NCI-H1930 (cell line): Measurements from ENCODE around the gene KBTBD4.
"Not testable (repeated sequence)": the region's sequence is repeated elsewhere in the genome, so short reads cannot be mapped to it uniquely, and the experiment has no call there.

Source experiments
- DNase-seq, 2 experiments: peaks; one replicate each; lab custom pipeline; 2025; lab: John Stamatoyannopoulos, UW

The KBTBD4 gene

DNA sequence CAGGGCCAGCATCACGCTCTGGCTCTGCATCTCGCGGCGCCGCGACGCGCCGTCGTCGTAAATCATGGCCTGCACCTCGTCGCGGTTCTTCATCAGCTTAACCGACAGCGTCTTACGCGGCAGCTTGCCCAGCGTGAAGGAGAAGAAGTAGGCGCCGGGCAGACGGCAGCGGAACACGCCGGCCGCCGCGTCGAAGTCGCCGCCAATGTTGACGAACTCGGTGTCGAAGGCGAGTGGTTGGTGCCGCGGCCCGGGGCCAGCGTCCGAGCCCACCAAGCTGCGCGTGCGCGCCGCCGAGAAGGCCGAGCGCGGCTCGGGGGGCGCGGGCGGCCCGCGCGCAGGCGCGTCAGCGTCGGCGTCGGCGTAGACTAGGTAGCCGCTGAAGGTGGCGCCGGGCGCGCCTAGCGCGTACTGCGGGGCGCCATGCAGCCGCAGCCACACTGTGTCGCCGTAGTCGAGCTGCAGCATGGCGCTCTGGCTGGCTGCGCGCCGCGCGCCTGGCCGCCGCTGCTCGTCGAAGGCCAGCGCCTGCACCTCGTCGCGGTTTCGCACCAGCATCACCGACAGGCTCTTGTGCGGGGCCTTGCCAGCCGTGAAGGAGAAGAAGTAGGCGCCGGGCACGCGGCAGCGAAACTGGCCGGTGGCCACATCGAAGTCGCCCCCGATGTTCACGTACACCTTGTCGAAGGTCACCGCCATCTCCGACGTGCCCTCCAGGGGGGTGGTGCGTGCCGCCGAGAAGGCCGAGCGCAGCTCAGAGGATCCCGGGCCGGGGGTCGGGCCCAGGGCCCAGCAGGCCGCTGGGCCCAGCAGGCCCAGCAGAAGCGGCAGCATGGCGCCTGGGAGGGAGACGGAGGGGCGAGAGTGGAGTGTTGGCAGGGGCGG, 11.4 kb upstream of the KBTBD4 start:
- no peak for DNase-seq

DNA sequence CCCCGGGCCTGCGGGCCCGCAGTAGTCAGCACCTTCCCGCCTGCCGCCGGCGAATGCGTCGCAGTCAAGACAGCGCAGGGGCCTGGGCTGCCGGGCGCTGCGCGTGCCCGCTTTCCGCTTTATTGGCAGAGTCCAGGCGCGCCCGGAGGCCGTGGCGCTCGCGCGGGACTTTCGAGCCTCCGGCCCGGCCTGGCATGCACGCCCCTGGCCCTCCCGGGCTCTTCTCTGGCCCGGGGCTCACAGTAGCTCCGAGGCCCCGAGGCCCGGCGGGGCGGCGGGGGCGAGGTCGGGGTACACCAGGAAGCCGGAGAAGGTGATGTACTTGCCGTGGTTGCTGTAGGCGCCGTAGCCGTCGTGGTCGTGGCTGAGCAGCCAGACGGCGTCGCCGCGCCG, 10.8 kb upstream of the KBTBD4 start:
- DNase-seq, result no peak

DNA sequence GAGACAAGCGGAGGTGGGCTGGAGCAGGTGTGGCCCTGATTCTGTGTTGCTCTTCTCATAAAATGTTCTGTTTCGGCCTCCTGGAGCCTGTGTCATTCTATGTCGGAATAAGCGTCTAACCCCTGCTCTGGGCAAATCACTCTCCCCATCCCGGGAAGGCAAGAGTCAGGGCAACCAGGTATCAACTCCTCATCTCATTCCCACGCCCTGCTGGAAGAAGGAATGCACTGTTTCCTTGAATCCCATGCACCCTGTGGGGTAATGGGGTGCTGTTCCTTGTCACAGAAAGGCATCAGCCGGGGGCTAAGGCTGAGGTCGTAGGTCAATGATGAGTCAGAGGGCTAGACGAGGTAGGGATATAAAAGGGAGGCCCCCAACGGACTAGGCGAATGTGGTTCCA, 10.3 kb upstream of the KBTBD4 start:
- no peak for DNase-seq

DNA sequence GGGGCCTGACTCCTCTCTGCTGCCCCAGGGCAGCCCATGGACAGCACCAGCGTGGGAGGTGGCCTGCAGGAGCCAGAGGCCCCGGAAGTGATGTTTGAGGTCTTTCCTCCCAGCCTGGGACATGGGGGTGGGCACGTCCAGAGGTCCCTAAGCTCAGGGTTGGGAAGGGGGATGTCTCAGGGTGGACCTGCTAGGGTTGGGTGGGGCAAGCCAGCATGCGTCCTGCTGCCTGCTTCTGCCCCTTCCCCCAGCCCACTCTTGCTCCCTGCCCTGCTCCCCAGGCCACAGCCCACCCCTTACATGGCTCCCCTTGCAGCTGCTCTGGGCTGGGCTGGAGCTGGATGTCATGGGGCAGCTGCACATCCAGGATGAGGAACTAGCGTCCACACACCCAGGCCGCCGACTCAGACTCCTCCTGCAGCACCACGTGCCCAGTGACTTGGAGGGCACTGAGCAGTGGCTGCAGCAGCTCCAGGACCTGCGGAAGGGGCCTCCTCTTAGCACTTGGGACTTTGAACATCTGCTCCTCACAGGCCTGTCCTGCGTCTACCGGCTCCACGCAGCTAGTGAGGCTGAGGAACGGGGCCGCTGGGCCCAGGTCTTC, 9.1 kb upstream of the KBTBD4 start:
- DNase-seq, result no peak

DNA sequence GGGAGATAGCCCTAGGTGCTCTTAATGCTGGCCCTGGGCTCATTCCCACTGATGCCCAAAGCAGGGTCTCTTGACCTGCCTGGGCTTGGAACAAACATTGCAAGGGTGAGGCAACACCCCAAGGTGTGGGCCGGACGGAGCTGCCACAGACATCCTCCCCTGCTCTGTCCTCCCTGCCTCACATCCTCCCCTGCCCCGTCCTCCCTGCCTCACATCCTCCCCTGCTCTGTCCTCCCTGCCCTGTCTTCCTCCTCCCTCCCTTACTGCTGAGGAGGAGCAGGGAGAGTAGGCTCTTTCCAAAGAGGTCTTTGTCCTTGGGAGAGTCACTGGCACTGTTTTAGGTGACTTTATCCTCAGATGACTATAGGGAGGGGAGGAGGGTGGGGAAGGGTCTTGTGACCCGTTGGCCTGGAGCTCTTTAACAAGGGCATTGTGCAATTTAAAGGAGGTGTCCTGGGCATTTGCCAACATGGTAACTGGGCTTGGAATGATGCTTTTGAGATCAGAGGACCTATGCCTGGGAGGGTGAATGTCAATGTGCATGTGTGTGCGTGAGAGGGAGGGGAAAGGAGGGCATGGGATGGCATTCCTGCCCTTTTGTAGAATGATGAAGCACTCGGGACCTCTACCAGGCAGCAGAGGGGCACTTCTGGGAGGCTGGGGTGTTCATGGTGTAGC, 8.4 kb upstream of the KBTBD4 start:
- DNase-seq, result no peak

DNA sequence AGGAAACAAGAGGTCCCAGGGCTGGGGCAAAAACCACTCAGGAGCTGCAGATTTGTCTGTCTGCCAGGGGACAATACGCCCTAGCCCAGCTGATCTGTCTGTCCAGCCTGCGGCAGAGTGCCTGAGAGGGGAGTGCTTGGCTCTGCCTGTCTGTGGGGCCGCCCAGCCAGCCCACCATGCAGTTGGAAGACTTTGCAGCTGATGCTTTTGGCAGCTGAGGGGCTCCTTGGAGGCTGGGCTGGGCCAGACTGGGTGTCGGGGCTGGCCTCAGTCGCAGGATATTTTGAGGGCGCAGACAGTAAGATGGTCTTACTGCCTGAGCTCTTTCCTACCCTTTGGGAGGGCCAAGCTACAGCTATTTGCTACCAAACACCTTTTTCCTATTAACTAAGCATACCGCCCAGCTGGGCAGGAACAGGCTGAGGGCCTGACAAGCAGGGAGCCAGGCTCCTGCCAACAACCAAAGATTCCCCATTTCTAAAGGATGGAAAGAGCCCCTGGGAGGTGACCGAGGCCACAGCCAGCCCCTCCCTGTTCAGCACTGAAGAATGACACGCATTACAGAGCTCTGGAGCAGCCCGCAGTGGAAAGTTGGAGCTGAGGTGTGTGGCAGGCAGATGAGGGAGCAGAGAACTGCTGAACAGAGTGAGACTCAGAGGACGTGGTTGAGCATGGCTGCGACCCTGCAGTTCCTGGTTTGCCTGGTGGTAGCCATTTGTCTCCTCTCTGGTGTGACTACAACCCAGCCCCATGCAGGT, 7.5 kb upstream of the KBTBD4 start, which contains the start of gene FAM180B:
FAM180B (plus strand) TSS at position 581 of the 758 bp plus-strand sequence; CDS start at position 672, 91 bp downstream.
- no peak for DNase-seq

DNA sequence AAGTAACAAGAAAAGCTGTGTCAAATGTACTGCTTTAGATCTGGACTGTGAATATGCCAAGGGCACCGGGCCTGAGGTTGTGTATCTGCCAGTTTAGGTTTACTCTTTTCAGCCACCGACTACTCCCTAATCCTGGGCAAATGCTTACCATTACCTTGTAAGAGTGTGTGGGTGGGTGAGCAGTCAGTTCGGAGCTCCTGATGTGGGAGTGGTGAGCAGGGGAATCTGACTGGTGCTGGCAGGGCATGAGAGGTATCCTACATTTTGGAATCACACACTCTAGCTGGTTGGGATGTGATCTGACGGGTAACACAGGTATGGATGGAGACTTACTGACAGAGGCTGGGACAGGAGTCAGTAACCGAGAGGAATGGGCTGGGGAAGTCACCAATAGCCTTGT, 5.1 kb upstream of the KBTBD4 start:
- DNase-seq, result no peak

DNA sequence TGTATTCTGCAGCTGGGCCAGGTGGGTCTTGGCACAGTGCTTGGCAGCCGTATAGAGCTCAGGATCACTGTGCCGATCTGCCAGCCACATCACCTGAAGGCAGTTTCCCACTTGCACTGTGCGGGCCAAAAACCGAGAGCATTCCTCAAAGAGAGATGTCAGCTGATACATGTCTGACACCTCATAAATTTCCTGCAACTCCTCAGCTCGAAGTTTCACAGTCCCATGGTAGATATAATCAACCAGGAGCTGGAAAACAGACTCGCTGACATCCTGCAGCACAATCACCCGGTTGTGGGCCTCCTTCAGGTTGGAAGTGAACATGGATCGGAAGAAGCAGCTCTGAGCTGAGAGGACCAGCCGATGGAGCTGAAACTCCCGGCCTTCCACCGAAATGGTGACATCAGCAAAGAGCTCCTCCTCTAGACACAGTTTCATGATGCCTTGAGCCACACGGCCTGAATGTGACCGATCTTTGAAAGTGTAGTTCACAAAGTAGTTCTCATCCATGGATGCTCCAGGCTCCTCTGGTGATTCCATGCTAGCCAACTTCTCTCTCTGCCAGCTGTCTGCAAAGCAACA, 1.2 kb downstream of the KBTBD4 start:
- no peak for DNase-seq

DNA sequence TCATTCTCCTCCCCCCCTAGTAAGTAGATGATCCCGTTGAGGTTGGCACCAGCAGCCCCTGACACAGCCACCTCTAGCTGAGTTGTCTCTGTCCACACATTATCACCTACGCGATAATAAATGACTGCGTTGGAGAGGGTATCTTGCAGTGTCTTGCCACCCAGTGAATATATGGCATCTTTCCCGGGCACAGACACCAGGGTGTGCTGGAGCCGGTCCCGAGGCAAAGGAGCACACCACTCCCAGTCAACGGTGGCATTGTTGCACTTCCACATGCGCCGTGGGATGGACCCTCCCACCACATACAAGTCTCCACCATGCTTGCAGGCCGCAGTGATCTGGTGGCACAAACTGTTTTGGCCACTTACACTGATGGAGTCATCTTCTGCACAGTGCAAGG, 5.4 kb downstream of the KBTBD4 start:
- DNase-seq, result no peak

DNA sequence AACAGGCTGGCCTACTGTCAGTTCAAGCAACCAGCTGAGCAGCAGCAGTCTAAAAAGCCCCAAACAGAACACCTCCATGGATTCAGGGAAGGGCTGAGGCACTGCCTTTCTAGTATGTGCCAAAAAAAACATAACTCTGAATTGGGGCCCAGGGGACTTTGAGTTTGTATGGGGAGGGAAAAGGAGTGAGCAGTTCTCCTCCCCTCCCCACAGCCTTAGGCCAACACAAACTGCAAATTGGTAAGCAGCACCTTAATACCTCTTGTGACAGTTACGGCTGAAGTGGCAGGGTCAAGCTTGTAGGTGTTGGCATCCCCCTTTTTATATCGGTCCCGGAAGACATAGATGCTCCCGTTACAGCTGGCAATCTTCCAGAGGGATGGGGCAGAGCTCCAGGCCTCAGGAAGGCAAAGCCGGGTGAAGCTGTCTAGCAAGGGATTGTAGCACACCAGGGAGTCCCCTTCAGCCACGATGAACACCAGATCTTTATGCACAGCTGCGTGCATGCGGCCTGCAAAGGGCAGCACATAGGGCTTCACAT, 6.0 kb downstream of the KBTBD4 start:
- DNase-seq, result no peak

DNA sequence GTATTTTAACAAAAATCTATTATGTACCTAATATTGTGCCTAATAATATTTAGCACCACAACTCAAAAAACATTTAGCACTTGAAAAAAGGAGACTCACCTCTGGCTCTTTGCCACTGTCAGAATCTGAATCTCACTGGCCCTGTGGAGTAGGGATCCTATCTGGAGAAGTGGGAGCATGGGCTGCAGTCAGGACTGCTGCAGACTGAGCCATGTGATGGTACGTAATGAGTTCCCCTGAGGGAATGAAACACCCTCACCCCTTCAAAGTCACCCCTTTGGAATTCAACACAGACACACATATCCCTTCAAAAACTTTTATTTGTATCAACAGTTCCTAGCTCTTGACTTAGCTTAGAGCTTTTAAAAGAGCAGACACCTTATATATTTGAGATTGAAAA, 6.9 kb downstream of the KBTBD4 start:
- no peak for DNase-seq

DNA sequence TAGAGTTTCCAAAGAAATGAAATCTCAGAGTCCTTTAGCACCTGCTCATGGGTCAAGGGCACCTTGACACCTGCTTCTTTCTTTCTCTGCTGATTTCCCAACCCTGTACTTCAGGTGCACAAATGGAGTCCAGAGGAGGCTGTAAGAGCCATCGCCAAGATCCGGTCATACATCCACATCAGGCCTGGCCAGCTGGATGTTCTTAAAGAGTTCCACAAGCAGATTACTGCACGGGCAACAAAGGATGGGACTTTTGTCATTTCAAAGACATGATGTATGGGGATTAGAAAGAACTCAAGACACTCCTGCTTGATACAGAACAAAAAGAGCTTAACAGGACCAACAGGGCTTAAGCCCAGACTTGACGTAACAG, 7.4 kb downstream of the KBTBD4 start:
- DNase-seq, result no peak

DNA sequence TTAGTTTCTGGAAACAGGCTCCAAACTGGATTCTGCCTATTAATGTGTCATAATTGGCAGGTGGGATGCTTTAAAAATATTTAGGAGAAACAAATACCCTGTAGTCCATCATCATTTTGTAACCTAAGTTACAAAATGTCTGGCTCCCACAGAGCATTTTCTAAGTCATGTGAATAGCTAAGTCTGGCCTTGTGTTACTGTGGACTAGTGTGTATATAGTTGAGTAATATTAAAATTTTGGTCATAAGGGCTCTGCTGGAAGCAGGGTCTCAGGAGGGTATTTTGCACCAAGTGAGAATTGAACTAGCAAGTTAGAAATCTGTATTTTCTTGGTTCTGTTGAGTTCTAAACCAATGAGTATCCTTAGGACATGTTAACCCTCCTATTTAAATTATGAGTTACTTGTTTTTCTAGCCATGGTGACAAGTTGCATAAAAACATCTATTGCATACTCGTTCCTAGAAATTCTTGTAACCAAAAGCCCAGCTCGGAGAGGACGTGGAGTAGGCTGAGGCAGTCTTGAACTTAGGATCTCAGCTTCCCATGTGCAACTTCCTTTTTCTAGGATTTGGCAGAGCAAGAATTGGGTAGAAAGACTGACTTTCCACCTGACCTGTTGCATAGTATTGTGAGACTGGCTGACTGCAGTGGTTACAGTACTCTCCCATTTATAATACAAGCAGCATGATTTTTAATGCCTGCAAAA, 8.0 kb downstream of the KBTBD4 start:
- DNase-seq, result no peak

DNA sequence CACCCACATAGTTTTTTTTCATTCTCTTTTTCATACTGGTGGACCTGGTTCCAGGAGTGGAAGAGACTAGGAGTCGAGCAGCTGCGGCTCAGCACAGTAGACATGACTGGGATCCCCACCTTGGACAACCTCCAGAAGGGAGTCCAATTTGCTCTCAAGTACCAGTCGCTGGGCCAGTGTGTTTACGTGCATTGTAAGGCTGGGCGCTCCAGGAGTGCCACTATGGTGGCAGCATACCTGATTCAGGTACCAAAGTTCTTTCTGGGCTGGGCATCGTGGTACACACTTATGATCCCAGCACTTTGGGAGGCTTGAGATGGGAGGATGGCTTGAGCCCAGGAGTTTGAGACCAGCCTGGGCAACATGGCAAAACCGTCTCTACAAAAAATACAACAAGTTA, 9.1 kb downstream of the KBTBD4 start:
- DNase-seq, result no peak

DNA sequence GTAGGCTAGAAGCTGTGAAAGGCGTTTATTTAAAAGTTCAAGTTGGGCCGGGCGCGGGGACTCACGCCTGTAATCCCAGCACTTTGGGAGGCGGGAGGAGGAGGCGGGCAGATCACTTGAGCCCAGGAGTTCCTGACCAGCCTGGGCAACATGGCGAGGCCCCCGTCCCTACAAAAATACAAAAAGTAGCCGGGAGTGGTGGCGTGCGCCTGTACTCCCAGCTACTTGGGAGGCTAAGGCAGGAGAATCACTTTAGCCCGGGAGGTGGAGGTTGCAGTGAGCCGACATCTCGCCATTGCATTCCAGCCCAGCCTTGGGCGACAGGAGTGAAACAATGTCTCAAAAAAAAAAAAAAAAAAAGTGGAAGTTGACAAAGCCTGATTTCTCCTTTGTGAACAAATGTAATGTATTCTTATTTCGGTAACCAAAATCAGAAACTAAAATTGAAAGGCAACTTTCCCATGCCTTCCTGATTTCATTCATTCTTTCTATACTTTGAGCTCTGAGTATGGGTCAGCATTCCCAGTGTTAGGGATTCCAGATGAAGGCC, 12.5 kb downstream of the KBTBD4 start:
- no peak for DNase-seq

DNA sequence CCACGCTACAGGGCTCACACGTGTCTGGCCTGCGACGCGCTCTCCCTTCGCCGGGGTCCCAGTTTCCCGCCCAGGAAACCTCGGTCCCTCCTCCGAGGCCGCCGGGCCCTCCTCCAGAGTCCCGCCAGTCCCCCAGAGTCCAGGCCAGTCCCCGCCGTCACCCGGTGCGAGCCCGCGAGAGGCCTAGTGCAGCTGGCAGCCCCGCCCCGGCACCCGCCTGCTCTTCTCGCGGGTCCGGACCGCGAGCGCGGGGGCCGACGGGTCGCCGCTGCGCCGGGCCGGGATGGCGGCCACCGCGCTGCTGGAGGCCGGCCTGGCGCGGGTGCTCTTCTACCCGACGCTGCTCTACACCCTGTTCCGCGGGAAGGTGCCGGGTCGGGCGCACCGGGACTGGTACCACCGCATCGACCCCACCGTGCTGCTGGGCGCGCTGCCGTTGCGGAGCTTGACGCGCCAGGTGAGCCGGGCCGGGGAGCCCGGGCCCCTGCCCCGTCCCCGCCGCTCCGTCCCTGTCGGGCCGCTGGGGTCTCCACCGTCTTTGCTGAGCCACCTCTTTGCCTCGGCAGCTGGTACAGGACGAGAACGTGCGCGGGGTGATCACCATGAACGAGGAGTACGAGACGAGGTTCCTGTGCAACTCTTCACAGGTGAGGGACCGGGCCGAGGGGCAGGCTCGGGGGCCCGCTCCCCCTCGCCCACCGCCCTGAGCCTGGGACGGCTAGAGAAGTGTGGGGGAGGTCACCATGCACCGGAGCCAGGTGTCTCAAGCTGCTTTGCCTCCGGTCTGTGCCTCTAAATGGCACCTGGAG, 13.2 kb downstream of the KBTBD4 start, which contains the start of gene PTPMT1:
PTPMT1 (plus strand) TSS at position 260 of the 809 bp plus-strand sequence; CDS start at position 284, 24 bp downstream.
- DNase-seq, result peak; percentile 61

DNA sequence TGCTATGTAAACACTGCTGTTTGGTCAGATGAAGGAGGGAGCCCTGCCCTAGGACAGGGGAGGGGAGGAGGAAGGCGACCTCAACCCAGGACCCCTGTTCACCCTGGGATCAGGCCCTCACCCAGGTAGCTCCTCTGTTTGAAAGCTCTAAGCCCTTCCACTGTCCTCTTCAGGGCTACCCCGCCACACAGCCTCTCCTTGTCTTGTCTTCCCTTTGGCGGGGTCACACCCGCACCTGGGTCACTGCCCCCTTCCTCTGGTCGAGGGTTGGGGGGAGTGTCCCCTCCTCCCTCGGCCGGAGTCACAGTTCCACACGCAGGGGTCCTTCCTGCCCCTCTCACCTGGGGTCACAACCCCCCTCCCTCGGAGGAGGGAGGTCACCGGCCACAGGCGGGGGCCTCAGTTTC, 13.8 kb downstream of the KBTBD4 start:
- DNase-seq, result no peak

DNA sequence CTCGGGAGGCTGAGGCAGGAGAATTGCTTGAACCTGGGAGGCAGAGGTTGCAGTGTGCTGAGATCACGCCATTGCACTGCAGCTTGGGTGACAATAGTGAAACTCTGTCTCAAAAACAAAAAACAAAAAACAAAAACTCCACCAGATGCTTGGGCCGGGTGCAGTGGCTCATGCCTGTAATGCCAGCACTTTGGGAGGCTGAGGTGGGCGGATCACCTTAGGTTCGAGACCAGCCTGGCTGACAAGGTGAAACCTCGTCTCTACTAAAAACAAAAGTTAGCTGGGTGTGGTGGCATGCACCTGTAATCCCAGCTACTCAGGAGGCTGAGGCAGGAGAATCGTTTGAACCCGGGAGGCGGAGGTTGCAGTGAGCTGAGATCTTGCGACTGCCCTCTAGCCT, 14.4 kb downstream of the KBTBD4 start:
- not testable (repeated sequence) for DNase-seq

DNA sequence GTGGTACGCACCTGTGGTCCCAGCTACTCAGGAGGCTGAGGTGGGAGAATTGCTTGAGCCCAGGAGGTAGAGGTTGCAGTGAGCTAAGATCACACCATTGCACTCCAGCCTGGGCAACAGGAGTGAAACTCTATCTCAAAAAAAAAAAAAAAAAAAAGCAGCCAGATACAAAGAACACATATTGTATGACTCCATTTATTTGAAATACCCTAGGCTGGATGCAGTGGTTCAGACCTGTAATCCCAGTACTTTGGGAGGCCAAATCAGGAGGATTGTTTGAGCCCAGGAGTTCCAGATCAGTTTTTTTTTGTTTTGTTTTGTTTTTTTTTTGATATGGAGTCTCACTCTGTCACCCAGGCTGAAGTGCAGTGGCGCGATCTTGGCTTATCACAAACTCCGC, 16.4 kb downstream of the KBTBD4 start:
- not testable (repeated sequence) for DNase-seq

DNA sequence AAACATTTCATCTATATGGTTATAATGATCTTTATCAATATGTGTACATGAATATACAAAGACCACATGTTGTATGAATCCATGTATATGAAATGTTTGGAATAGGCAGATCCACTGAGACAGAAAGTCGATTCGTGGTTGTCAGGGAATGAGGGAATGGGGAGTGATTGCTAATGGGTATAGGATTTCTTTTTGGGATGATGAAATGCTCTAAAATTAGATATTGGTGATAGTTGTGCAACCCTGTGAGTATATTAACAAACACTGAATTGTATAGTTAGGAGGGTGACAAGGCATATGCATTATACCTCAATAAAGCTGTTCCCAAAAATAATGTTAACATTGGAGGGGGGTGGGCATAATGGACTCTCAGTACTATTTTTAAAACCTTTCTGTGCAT, 18.3 kb downstream of the KBTBD4 start:
- no peak for DNase-seq
